K562 (cell line): ENCODE measurements around the gene DAO. TPM values are rescaled to one million over a fixed set of nuclear protein-coding genes. Genes with fewer than 3 reads are reported as not detected.

ENCODE experiments used
- ARID1B ChIP-seq: fragments of 450-650 bp; IDR thresholded peaks from 2 replicates; pipeline ENCODE4 v1.6.1; 2016; ENCODE audit warnings: antibody characterized with exemption, mild to moderate bottlenecking, inconsistent platforms
- ASH1L ChIP-seq: fragments of 450-650 bp; IDR thresholded peaks from 2 replicates; pipeline ENCODE4 v1.6.1; 2018; ENCODE audit warnings: borderline replicate concordance, mild to moderate bottlenecking, low read depth; ENCODE audit not compliant: partially characterized antibody
- BHLHE40 ChIP-seq: IDR thresholded peaks from 2 replicates; pipeline ENCODE4 v1.6.1; 2011; ENCODE audit warnings: low read length, improper control_type of control experiment
- CBFA2T2 ChIP-seq: fragments of 450-650 bp; conservative IDR thresholded peaks from 2 replicates; pipeline ENCODE4 v1.6.1; 2017; ENCODE audit warnings: mild to moderate bottlenecking
- DACH1 ChIP-seq: fragments of 450-650 bp; IDR thresholded peaks from 2 replicates; pipeline ENCODE4 v1.6.1; 2018; ENCODE audit not compliant: partially characterized antibody
- E4F1 ChIP-seq: fragments of 250-450 bp; sonication (Bioruptor Pico); IDR thresholded peaks from 2 replicates; pipeline ENCODE4 v1.5.0; 2021; ENCODE audit warnings: mild to moderate bottlenecking, borderline replicate concordance
- ELF2 ChIP-seq: fragments of 250-450 bp; sonication (Bioruptor Pico); IDR thresholded peaks from 2 replicates; pipeline ENCODE4 v1.5.0; 2021; ENCODE audit warnings: mild to moderate bottlenecking
- ETS2 ChIP-seq: IDR thresholded peaks from 2 replicates; pipeline ENCODE4 v1.6.1; 2016; ENCODE audit warnings: borderline replicate concordance, missing genetic modification characterization, mild to moderate bottlenecking, moderate library complexity, missing compliant biosample characterization; ENCODE audit not compliant: poor library complexity, severe bottlenecking
- GTF3C2 ChIP-seq: IDR thresholded peaks from 3 replicates; pipeline ENCODE4 v1.6.1; 2011; ENCODE audit warnings: borderline replicate concordance, mild to moderate bottlenecking, moderate library complexity; ENCODE audit not compliant: insufficient read length; ENCODE audit errors: extremely low read depth
- HDAC2 ChIP-seq: fragments of 450-650 bp; IDR thresholded peaks from 2 replicates; pipeline ENCODE4 v1.6.1; 2016; ENCODE audit warnings: mild to moderate bottlenecking
- KDM5B ChIP-seq: fragments of 200-600 bp; sonication (generic); IDR thresholded peaks from 2 replicates; pipeline ENCODE4 v1.6.1; 2012; ENCODE audit warnings: low read depth, mild to moderate bottlenecking, moderate library complexity, low read length, control low read depth, inconsistent platforms; ENCODE audit not compliant: insufficient replicate concordance
- NFIX ChIP-seq: fragments of 250-450 bp; sonication (Bioruptor Pico); IDR thresholded peaks from 2 replicates; pipeline ENCODE4 v1.4.0; 2020; ENCODE audit warnings: low read depth, mild to moderate bottlenecking, moderate library complexity
- NFRKB ChIP-seq: fragments of 450-650 bp; IDR thresholded peaks from 2 replicates; pipeline ENCODE4 v1.6.1; 2016; ENCODE audit warnings: low read depth
- NR2F6 ChIP-seq: fragments of 450-650 bp; formaldehyde crosslinking; IDR thresholded peaks from 2 replicates; pipeline ENCODE4 v1.4.0; 2020; ENCODE audit warnings: mild to moderate bottlenecking
- POLR2B ChIP-seq: fragments of 450-650 bp; IDR thresholded peaks from 2 replicates; pipeline ENCODE4 v1.6.1; 2018; ENCODE audit warnings: low read depth; ENCODE audit not compliant: partially characterized antibody
- PRPF4 ChIP-seq: fragments of 200-400 bp; formaldehyde crosslinking; IDR thresholded peaks from one replicate; pipeline ENCODE4 v1.6.1; 2017; ENCODE audit warnings: low read length, low read depth, mild to moderate bottlenecking; ENCODE audit not compliant: insufficient read depth, poor library complexity, severe bottlenecking
- RAD51 ChIP-seq: fragments of 450-650 bp; IDR thresholded peaks from 2 replicates; pipeline ENCODE4 v1.7.1; 2016; ENCODE audit warnings: low read depth, mild to moderate bottlenecking, borderline replicate concordance
- SP1 ChIP-seq: sonication (generic); formaldehyde crosslinking; IDR thresholded peaks from 2 replicates; pipeline ENCODE4 v1.8.1; 2022; ENCODE audit warnings: mild to moderate bottlenecking, missing genetic modification reagents
- STAT5A ChIP-seq: IDR thresholded peaks from 2 replicates; pipeline ENCODE4 v1.6.1; 2012; ENCODE audit warnings: low read length, inconsistent platforms, borderline replicate concordance
- ZBTB34 ChIP-seq: fragments of 250-450 bp; sonication (Bioruptor Pico); IDR thresholded peaks from 2 replicates; pipeline ENCODE4 v1.8.0; 2021; ENCODE audit warnings: mild to moderate bottlenecking, moderate library complexity
- ZFX ChIP-seq: sonication (generic); formaldehyde crosslinking; IDR thresholded peaks from 2 replicates; pipeline ENCODE4 v1.8.0; 2022; ENCODE audit warnings: mild to moderate bottlenecking, missing genetic modification reagents, moderate library complexity
- polyA plus RNA-seq, 8 experiments: library from polyadenylated mRNA; depleted of rRNA in 4 of 8; stranded (reverse) in 5 of 8; unstranded in 3 of 8; fragments of >200 nt; fragmentation: Nextera tagmentation in 2 of 8; fragmentation: Illumina TruSeq in 1 of 8; extraction: Ambion mirVana in 2 of 8; extraction: Trizol in 1 of 8; gene quantifications; 2 replicates each; pipeline versions ENCODE4 v1.2.1 to v1.2.3, GENCODE V29; 2011 to 2014; ENCODE audit warnings: inconsistent platforms in 1 of 8, missing spikeins in 1 of 8
- total RNA-seq, 7 experiments: library from RNA; depleted of rRNA in 6 of 7; stranded (reverse); fragments of >200 nt in 6 of 7; fragmentation: Illumina TruSeq in 2 of 7; extraction: Trizol in 2 of 7; gene quantifications; 2 replicates each; pipeline versions ENCODE4 v1.2.1 to v1.2.3, GENCODE V29; 2011 to 2021; ENCODE audit warnings: low replicate concordance in 1 of 7

DAO gene
- total and polyA plus RNA-seq, 9 of the 15 experiments (the other 6 are each of a cell fraction or from before 2014, with no cell fraction given): not detected

DNA sequence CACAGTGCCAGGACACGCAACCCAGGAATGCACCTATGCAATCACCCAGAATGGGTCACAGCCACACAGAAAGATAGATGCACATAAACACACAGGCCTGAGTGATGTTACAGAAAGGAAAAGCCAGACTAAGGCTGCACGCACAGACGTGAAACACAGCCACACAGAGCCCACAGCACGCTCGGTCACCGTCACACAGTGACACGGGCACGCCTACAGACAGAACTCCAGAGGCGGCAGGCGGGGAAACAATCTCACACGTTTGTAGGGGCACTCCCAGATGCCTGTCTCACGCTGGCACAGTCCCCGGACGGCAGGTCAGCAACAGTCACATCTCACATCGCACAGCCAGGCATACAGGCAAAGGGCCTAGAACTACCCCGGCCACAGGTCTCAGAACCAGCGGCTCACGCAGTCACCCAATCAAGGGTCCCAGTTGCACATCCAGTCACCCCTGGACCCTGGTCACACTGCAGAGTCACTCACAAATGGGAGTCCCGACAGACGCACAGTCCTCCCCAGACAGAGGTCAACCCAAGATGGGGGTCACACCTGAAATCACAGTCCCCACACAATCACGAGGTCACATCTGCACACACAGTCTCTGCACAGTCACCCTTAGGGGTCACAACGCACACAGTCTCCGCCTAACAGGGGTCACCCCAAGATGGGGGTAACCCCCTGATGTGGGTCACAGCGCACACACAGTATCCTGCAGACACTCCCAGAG, 23.3 kb upstream of the DAO start (continued):
- TF ChIP-seq GTF3C2: no peak
- TF ChIP-seq ZBTB34 (CRISPR knock-in tag): no peak
- TF ChIP-seq SP1 (CRISPR knock-in tag): no peak
- TF ChIP-seq KDM5B: peak; percentile 20
- TF ChIP-seq ASH1L: no peak
- no peak for TF ChIP-seq NFIX (CRISPR knock-in tag)
- TF ChIP-seq RAD51: no peak
- no peak for TF ChIP-seq POLR2B
- TF ChIP-seq DACH1: no peak
- TF ChIP-seq NR2F6: no peak
- peak; percentile 62 for TF ChIP-seq BHLHE40
- TF ChIP-seq ZFX (CRISPR knock-in tag): peak; percentile 43
- no peak for TF ChIP-seq NFRKB
- TF ChIP-seq HDAC2: peak; percentile 73
- TF ChIP-seq ETS2 (tag): no peak
- no peak for TF ChIP-seq ELF2
- no peak for TF ChIP-seq E4F1 (CRISPR knock-in tag)
- TF ChIP-seq STAT5A: no peak
- TF ChIP-seq PRPF4: no peak
- TF ChIP-seq CBFA2T2: peak; percentile 59
- peak; percentile 63 for TF ChIP-seq ARID1B
